ENCODE results near the gene HOXB4.

- TF ChIP-seq CTCF (IDR thresholded peaks at IDR 0.05; ENCODE audit: low read depth, low read length) (no peak), POLR2A (IDR thresholded peaks at IDR 0.05; ENCODE audit: extremely low read depth, insufficient read length) (no peak)
Observed at GRCh38 chr17:48551596-48552465, 26.3 kb downstream of the HOXB4 start.
